ENCODE data around the gene RAVER1.
A peak's percentile ranks its signal among the peaks of the same experiment; 100 is the strongest.

RAVER1 gene

DNA sequence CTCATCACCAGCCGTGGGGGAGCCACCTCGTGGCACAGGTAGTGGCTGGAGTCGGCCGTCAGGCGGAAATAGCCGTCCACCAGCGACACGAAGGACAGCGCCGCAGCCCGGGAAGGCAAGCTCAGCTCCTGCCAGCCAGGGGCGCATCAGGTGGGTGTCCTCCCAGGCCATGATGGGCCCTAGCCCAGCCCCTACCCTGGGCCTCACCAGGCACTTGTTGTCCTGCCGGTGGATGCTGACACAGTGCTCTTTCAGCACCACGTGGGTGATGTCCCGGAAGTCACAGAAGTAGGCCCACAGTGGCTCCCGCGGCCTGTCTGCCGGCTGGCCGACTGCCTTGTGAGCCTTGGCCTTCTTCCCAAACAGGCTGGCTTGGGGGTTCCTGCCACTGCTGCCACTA lies 31.3 kb upstream of the RAVER1 start:
- Histone ChIP-seq H3K27ac (ENCODE audit: low read length) (no peak overlapping the region), H3K27me3 (ENCODE audit: insufficient read depth, low read length) (no peaks in the 10 kb centered on the region), H3K4me1 (ENCODE audit: insufficient read depth, low read length) (no peaks in the 10 kb centered on the region), H3K4me3 (ENCODE audit: low read length) (no peak overlapping the region), H3K36me3 (ENCODE audit: insufficient read depth, low read depth, low read length) (peaks cover 33% of the 10 kb centered on the region), H3K9ac (ENCODE audit: low read depth, low read length) (no peak overlapping the region), H3K9me3 (ENCODE audit: insufficient read depth, low read depth, low read length) (no peaks in the 10 kb centered on the region)

GRCh38 chr19:10363789-10364281 lies 30.5 kb upstream of the RAVER1 start:
- Histone ChIP-seq H3K27me3 (ENCODE audit: insufficient read depth, low read length) (no peaks in the 10 kb centered on the region), H3K9ac (ENCODE audit: low read depth, low read length) (no peak overlapping the region), H3K27ac (ENCODE audit: low read length) (no peak overlapping the region), H3K9me3 (ENCODE audit: insufficient read depth, low read depth, low read length) (no peaks in the 10 kb centered on the region), H3K36me3 (ENCODE audit: insufficient read depth, low read depth, low read length) (peaks cover 36% of the 10 kb centered on the region), H3K4me1 (ENCODE audit: insufficient read depth, low read length) (no peaks in the 10 kb centered on the region), H3K4me3 (ENCODE audit: low read length) (no peak overlapping the region)

GRCh38 chr19:10362259-10362658 lies 28.9 kb upstream of the RAVER1 start:
- H3K4me3 ChIP-seq (ENCODE audit: low read length): no peak overlapping the region
- H3K9ac ChIP-seq (ENCODE audit: low read depth, low read length): no peak overlapping the region
- no peaks in the 10 kb centered on the region for H3K4me1 ChIP-seq (ENCODE audit: insufficient read depth, low read length)
- H3K9me3 ChIP-seq (ENCODE audit: insufficient read depth, low read depth, low read length): no peaks in the 10 kb centered on the region
- peaks cover 28% of the 10 kb centered on the region for H3K36me3 ChIP-seq (ENCODE audit: insufficient read depth, low read depth, low read length)
- no peak overlapping the region for H3K27ac ChIP-seq (ENCODE audit: low read length)
- no peaks in the 10 kb centered on the region for H3K27me3 ChIP-seq (ENCODE audit: insufficient read depth, low read length)

DNA sequence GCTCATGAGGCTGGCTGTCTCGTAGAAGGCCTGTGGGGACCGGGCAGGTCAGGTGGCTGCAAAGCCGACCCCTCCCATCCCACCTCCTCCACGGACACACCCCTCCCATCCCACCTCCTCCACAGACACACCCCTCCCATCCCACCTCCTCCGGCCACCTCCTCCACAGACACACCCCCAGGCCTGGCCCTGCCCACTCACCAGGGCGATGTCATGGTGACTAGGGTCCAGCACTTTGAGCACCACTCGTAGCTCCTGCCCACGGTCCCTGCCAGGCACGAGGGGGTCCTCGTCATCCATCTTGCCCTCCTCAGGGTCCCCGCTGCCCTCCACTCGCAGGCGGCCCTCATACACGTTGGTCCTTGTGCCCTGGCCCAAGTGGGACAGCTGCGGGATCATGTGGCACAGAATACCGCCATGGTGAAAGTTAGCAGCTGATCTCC lies 28.3 kb upstream of the RAVER1 start:
- H3K9me3 ChIP-seq (ENCODE audit: insufficient read depth, low read depth, low read length): no peaks in the 10 kb centered on the region
- H3K9ac ChIP-seq (ENCODE audit: low read depth, low read length): no peak overlapping the region
- H3K4me3 ChIP-seq (ENCODE audit: low read length): no peak overlapping the region
- peaks cover 28% of the 10 kb centered on the region for H3K36me3 ChIP-seq (ENCODE audit: insufficient read depth, low read depth, low read length)
- no peaks in the 10 kb centered on the region for H3K4me1 ChIP-seq (ENCODE audit: insufficient read depth, low read length)
- H3K27ac ChIP-seq (ENCODE audit: low read length): no peak overlapping the region
- H3K27me3 ChIP-seq (ENCODE audit: insufficient read depth, low read length): no peaks in the 10 kb centered on the region

DNA sequence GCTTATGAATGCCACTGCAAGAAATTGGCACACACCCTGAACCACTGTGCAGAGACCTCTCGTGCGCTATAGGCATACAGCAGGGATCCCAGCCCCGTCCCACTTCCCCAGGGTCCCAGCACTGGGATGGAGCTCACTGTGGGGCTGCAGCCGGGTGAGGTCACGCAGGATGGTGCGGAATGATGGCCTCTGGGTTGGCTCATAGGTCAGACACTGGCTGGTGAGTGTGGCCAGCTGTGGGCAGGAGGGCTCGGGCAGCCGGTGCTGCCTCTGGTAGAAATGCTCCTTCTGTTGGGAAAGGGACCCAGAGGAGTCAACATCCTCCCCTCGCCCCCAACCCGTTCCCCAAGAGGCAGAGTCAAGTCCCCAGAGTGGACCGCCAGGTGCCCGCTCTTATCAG lies 23.1 kb upstream of the RAVER1 start:
- Histone ChIP-seq H3K9ac (ENCODE audit: low read depth, low read length) (no peak overlapping the region), H3K27me3 (ENCODE audit: insufficient read depth, low read length) (no peaks in the 10 kb centered on the region), H3K36me3 (ENCODE audit: insufficient read depth, low read depth, low read length) (peaks cover 9% of the 10 kb centered on the region; the same call in 1 of the 2 replicates), H3K4me1 (ENCODE audit: insufficient read depth, low read length) (no peaks in the 10 kb centered on the region), H3K9me3 (ENCODE audit: insufficient read depth, low read depth, low read length) (no peaks in the 10 kb centered on the region), H3K27ac (ENCODE audit: low read length) (no peak overlapping the region), H3K4me3 (ENCODE audit: low read length) (no peak overlapping the region)

DNA sequence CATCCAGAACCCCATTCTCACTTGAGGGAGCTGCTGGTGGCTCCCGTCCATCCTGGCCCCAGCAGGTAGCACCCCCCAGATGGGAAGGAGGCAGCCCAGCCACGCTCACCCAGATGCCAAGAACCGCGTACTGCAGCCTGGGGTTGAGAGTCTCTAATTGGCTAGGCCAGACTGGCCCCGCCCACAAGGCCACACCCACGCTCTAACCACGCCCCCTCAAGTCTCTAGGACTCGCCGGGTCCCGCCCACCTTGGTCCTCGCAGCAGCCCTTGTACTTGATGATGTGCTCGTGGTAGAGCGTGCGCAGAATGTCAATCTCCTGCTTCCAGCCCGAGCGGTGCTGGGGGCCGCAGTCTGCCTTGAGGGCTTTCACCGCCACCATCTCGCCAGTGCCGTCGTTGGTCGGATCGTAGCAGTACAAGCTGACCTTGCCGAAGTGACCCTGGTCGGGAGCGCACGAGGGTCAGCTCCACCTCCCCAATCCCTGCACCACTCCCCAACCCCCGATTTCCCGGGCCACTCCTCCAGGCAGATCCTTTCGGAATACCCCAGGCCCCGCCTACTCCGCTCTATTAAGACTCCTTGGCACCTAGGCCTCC lies 20.6 kb upstream of the RAVER1 start:
- H3K36me3 ChIP-seq (ENCODE audit: insufficient read depth, low read depth, low read length): peaks cover 5% of the 10 kb centered on the region; the same call in 1 of the 2 replicates
- H3K27ac ChIP-seq (ENCODE audit: low read length): no peak overlapping the region
- H3K9me3 ChIP-seq (ENCODE audit: insufficient read depth, low read depth, low read length): no peaks in the 10 kb centered on the region
- no peaks in the 10 kb centered on the region for H3K27me3 ChIP-seq (ENCODE audit: insufficient read depth, low read length)
- peak overlapping the region; percentile 79 for H3K4me3 ChIP-seq (ENCODE audit: low read length)
- H3K9ac ChIP-seq (ENCODE audit: low read depth, low read length): peak overlapping the region; percentile 83; the same call in 1 of the 2 replicates
- H3K4me1 ChIP-seq (ENCODE audit: insufficient read depth, low read length): no peaks in the 10 kb centered on the region

DNA sequence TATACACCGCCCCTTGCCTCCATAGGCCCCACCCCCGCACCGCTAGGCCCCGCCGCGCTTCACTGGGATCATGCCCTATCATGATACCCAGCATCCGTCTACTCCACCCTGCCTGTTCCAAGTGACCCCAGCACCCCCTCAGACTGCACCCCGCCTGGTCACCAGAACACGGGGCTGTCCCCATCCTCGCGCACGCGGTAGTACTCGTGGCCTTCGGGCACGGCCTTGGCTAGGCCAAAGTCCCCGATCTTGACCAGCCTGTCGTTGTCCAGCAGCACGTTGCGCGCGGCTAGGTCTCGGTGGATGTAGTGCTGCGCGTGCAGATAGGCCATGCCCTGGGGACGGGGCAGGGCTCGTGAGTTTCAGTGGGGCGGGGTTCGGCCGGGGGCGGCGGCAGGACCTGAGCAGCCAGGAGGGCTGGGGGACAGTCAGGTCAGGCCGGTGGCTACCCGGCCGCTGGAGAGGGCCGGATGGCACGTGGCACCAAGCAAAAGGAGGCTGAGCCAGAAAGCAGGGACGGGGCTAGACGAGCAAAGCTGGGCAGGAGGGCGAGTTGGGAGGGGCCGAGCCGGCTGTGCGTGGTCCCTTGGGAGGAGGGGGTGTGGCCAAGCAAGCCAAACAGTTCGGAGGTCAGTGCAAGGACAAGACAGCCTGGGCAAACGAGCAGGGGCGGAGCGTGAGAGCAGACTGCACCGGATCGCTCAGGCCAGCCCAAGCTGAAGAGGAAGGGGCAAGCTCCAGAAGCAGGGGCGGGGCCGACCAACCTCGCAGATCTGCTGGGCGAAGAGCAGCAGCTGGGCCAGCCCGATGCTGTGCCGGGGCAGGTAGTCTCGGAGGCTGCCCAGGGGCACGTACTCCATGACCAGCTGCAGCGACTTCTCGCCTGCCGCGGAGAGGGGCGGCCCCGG lies 19.7 kb upstream of the RAVER1 start:
- Histone ChIP-seq H3K9ac (ENCODE audit: low read depth, low read length) (peak overlapping the region; percentile 83; the same call in 1 of the 2 replicates), H3K27ac (ENCODE audit: low read length) (peak overlapping the region; percentile 94)

DNA sequence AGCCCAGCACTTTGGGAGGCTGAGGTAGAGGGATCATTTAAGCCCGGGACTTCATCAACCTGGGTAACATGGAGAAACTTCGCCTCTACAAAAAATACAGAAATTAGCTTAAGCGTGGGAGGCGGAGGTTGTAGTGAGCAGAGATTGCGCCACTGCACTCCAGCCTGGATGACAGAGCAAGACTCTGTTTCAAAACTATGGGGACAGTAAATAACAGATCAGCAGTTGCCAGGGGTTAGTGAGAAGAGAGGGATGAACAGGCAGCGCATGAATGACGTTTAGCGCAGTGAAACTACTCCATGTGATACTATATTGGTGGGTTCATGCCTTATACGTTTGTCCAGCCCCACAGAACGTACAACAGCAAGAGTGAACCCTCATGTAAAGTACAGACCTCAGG lies 13.2 kb upstream of the RAVER1 start:
- Histone ChIP-seq H3K27me3 (ENCODE audit: insufficient read depth, low read length) (no peaks in the 10 kb centered on the region), H3K9me3 (ENCODE audit: insufficient read depth, low read depth, low read length) (no peaks in the 10 kb centered on the region), H3K4me1 (ENCODE audit: insufficient read depth, low read length) (no peaks in the 10 kb centered on the region), H3K4me3 (ENCODE audit: low read length) (no peak overlapping the region), H3K36me3 (ENCODE audit: insufficient read depth, low read depth, low read length) (peaks cover 5% of the 10 kb centered on the region; the same call in 1 of the 2 replicates), H3K9ac (ENCODE audit: low read depth, low read length) (no peak overlapping the region), H3K27ac (ENCODE audit: low read length) (no peak overlapping the region)

More for the DNA sequence above, 19.7 kb upstream of the RAVER1 start:
- no peaks in the 10 kb centered on the region for H3K27me3 ChIP-seq (ENCODE audit: insufficient read depth, low read length)
- H3K4me1 ChIP-seq (ENCODE audit: insufficient read depth, low read length): no peaks in the 10 kb centered on the region
- peak overlapping the region; percentile 79 for H3K4me3 ChIP-seq (ENCODE audit: low read length)
- H3K36me3 ChIP-seq (ENCODE audit: insufficient read depth, low read depth, low read length): peaks cover 5% of the 10 kb centered on the region; the same call in 1 of the 2 replicates
- H3K9me3 ChIP-seq (ENCODE audit: insufficient read depth, low read depth, low read length): no peaks in the 10 kb centered on the region

GRCh38 chr19:10344780-10345179 lies 11.5 kb upstream of the RAVER1 start:
- Histone ChIP-seq H3K9me3 (ENCODE audit: insufficient read depth, low read depth, low read length) (no peaks in the 10 kb centered on the region), H3K9ac (ENCODE audit: low read depth, low read length) (no peak overlapping the region), H3K27ac (ENCODE audit: low read length) (no peak overlapping the region), H3K36me3 (ENCODE audit: insufficient read depth, low read depth, low read length) (no peaks in the 10 kb centered on the region), H3K4me3 (ENCODE audit: low read length) (no peak overlapping the region), H3K27me3 (ENCODE audit: insufficient read depth, low read length) (no peaks in the 10 kb centered on the region), H3K4me1 (ENCODE audit: insufficient read depth, low read length) (peaks cover 2% of the 10 kb centered on the region; the same call in 1 of the 2 replicates)

DNA sequence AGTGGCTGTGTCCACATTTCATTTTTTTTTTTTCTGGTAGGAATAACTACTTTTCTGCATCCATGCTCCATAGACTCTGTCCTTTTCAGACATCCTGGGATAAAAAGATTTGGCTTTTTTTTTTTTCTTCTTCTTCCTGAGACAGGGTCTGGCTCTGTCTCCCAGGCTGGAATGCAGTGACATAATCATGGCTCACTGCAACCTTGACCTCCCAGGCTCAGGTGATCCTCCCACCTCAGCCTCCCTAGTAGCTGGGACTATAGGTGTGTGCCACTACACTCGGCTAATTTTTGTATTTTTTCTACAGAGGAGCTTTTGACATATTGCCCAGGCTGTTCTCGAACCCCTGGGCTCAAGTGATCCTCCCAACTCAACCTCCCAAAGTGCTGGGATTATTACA lies 10.2 kb upstream of the RAVER1 start:
- Histone ChIP-seq H3K4me3 (ENCODE audit: low read length) (no peak overlapping the region), H3K9ac (ENCODE audit: low read depth, low read length) (no peak overlapping the region), H3K4me1 (ENCODE audit: insufficient read depth, low read length) (peaks cover 12% of the 10 kb centered on the region; the same call in 1 of the 2 replicates), H3K36me3 (ENCODE audit: insufficient read depth, low read depth, low read length) (no peaks in the 10 kb centered on the region), H3K9me3 (ENCODE audit: insufficient read depth, low read depth, low read length) (no peaks in the 10 kb centered on the region), H3K27ac (ENCODE audit: low read length) (no peak overlapping the region), H3K27me3 (ENCODE audit: insufficient read depth, low read length) (no peaks in the 10 kb centered on the region)

DNA sequence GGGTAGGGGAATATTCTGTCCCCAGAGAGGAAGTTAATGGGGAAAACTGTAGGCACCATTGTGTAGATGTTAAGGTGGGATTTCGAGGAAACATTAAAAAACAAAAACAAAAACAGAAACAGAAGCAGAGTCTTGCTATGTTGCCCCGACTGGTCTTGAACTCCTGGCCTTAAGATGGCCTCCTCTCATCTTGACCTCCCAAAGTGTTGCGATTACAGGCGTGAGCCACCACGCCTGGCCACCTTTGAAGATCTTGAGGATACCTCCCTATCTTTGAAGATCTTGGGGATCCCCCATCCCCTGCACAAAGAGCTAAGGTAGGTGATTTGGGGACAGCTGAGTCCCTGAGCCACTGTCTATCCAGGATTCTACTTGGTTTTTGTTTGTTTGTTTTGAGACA lies 6.6 kb upstream of the RAVER1 start:
- H3K27ac ChIP-seq (ENCODE audit: low read length): no peak overlapping the region
- no peak overlapping the region for H3K9ac ChIP-seq (ENCODE audit: low read depth, low read length)

More for the DNA sequence above, 6.6 kb upstream of the RAVER1 start:
- Histone ChIP-seq H3K36me3 (ENCODE audit: insufficient read depth, low read depth, low read length) (no peaks in the 10 kb centered on the region), H3K9me3 (ENCODE audit: insufficient read depth, low read depth, low read length) (no peaks in the 10 kb centered on the region), H3K4me3 (ENCODE audit: low read length) (no peak overlapping the region; the same call in 1 of the 2 replicates), H3K27me3 (ENCODE audit: insufficient read depth, low read length) (no peaks in the 10 kb centered on the region; the same call in 1 of the 2 replicates), H3K4me1 (ENCODE audit: insufficient read depth, low read length) (peaks cover 12% of the 10 kb centered on the region; the same call in 1 of the 2 replicates)
